Osteoblast (primary cell): Measurements from ENCODE around the gene ANKLE2. TPM values are rescaled to one million over a fixed set of nuclear protein-coding genes. Genes with fewer than 3 reads are reported as not detected.
A peak's percentile ranks its signal among the peaks of the same experiment; 100 is the strongest.
"Not testable (repeated sequence)": the region's sequence is repeated elsewhere in the genome, so short reads cannot be mapped to it uniquely, and the experiment has no call there.

ENCODE experiments used
- DNase-seq: peaks from one replicate; pipeline ENCODE4 v3.0.0; 2011; ENCODE audit warnings: low spot score, mixed read lengths; ENCODE audit not compliant: insufficient read length; ENCODE audit errors: missing footprints
- H2AFZ ChIP-seq: 2 replicates; pipeline ENCODE4 v1.6.0; 2011; ENCODE audit warnings: mild to moderate bottlenecking, low read length
- H3K27ac ChIP-seq: 2 replicates; pipeline ENCODE4 v1.5.1; 2011; ENCODE audit warnings: mild to moderate bottlenecking, low read depth, low read length, moderate library complexity
- H3K27me3 ChIP-seq: 2 replicates; pipeline ENCODE4 v1.6.0; 2012; ENCODE audit warnings: mild to moderate bottlenecking, control low read depth, inconsistent platforms, low read length, moderate library complexity; ENCODE audit not compliant: insufficient read depth
- H3K36me3 ChIP-seq: 2 replicates; pipeline ENCODE4 v1.5.1; 2011; ENCODE audit warnings: mild to moderate bottlenecking, low read length, control low read depth, moderate library complexity; ENCODE audit not compliant: insufficient read depth
- H3K4me1 ChIP-seq: 2 replicates; pipeline ENCODE4 v1.5.1; 2011; ENCODE audit warnings: mild to moderate bottlenecking, low read length, control low read depth, moderate library complexity; ENCODE audit not compliant: insufficient read depth
- H3K4me2 ChIP-seq: 2 replicates; pipeline ENCODE4 v1.6.0; 2011; ENCODE audit warnings: mild to moderate bottlenecking, low read length; ENCODE audit not compliant: insufficient read depth
- H3K4me3 ChIP-seq: fragments of 200-600 bp; sonication (generic); 3 replicates; pipeline ENCODE4 v1.5.1; 2012; ENCODE audit warnings: mild to moderate bottlenecking, low read length, inconsistent platforms; ENCODE audit not compliant: insufficient read depth
- H3K79me2 ChIP-seq: 2 replicates; pipeline ENCODE4 v1.6.0; 2012; ENCODE audit warnings: mild to moderate bottlenecking, low read length, control low read depth, inconsistent platforms; ENCODE audit not compliant: insufficient read depth
- H3K9me3 ChIP-seq: 2 replicates; pipeline ENCODE4 v1.5.1; 2011; ENCODE audit warnings: low read depth, low read length, control low read depth
- H4K20me1 ChIP-seq: 2 replicates; pipeline ENCODE4 v1.6.0; 2012; ENCODE audit warnings: mild to moderate bottlenecking, low read length, control low read depth; ENCODE audit not compliant: insufficient read depth
- total RNA-seq: library from RNA; depleted of rRNA; stranded (reverse); fragments of >200 nt; gene quantifications from 2 replicates; pipeline ENCODE4 v1.2.3, GENCODE V29; 2012
- TF ChIP-seq, protein P1 (sequence below): IDR thresholded peaks from 2 replicates; pipeline ENCODE4 v1.5.1; 2011; ENCODE audit warnings: mild to moderate bottlenecking, low read depth, low read length, moderate library complexity; ENCODE audit errors: extremely low read depth

Gene ANKLE2
- total RNA-seq, 1 donor = 86.1 TPM

DNA sequence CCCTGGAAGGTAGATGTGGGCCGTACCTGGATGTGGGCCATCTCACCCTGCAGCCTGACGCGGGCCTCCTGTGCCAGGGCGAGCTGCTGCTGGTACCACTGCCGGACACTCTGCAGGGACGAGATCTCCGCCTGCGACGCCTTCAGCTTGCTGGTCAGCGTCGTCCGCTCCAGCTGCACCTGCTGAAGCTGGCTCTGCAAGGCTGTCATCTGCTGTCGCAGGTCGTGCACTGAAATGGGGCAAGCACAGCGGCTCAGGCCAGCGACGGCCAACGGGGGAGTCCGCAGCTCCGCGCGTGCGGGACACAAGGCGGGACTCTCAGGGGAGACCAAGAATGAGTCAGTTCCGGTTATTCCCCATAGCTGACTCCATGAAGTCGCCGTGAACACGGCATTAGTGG is 40.1 kb upstream of the ANKLE2 start:
- Histone ChIP-seq H3K79me2 (peaks cover 72% of the 10 kb centered on the region), H3K27me3 (no peaks in the 10 kb centered on the region), H3K27ac (no peak overlapping the region), H3K4me1 (peaks cover 15% of the 10 kb centered on the region), H4K20me1 (peaks cover 54% of the 10 kb centered on the region), H3K9me3 (no peaks in the 10 kb centered on the region), H2AFZ (no peak overlapping the region), H3K36me3 (peaks cover 91% of the 10 kb centered on the region), H3K4me3 (no peak overlapping the region), H3K4me2 (no peak overlapping the region)
- TF ChIP-seq, protein P1, sequence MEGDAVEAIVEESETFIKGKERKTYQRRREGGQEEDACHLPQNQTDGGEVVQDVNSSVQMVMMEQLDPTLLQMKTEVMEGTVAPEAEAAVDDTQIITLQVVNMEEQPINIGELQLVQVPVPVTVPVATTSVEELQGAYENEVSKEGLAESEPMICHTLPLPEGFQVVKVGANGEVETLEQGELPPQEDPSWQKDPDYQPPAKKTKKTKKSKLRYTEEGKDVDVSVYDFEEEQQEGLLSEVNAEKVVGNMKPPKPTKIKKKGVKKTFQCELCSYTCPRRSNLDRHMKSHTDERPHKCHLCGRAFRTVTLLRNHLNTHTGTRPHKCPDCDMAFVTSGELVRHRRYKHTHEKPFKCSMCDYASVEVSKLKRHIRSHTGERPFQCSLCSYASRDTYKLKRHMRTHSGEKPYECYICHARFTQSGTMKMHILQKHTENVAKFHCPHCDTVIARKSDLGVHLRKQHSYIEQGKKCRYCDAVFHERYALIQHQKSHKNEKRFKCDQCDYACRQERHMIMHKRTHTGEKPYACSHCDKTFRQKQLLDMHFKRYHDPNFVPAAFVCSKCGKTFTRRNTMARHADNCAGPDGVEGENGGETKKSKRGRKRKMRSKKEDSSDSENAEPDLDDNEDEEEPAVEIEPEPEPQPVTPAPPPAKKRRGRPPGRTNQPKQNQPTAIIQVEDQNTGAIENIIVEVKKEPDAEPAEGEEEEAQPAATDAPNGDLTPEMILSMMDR = no peak
- DNase-seq = peak; percentile 34

DNA sequence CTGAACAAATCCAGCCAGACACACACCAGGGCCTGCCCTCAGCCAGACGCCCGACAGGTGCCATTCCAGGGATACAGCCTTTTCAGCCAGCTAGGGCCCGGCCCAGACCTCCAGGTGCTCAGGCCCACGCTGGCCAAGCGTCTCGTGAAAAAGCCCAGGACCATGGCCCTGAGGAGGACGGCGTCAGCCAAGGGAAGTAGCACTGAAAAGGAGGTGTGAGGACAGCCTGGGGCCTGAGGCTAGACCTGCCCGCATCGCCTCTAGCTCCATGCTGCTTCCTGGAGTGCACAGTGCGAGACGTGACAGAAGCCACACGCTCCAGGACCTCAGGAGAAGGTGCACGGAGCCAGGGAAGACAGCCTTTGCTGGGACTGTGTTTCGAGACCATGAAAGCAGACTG is 37.2 kb upstream of the ANKLE2 start:
- Histone ChIP-seq H3K36me3 (peaks cover 89% of the 10 kb centered on the region), H3K4me2 (no peak overlapping the region), H3K79me2 (peaks cover 71% of the 10 kb centered on the region), H3K4me1 (peaks cover 5% of the 10 kb centered on the region), H3K9me3 (no peaks in the 10 kb centered on the region), H2AFZ (no peak overlapping the region), H3K27me3 (no peaks in the 10 kb centered on the region), H3K27ac (no peak overlapping the region), H3K4me3 (no peak overlapping the region), H4K20me1 (peaks cover 43% of the 10 kb centered on the region)
- TF ChIP-seq, protein P1 = no peak
- peak; percentile 74 for DNase-seq

DNA sequence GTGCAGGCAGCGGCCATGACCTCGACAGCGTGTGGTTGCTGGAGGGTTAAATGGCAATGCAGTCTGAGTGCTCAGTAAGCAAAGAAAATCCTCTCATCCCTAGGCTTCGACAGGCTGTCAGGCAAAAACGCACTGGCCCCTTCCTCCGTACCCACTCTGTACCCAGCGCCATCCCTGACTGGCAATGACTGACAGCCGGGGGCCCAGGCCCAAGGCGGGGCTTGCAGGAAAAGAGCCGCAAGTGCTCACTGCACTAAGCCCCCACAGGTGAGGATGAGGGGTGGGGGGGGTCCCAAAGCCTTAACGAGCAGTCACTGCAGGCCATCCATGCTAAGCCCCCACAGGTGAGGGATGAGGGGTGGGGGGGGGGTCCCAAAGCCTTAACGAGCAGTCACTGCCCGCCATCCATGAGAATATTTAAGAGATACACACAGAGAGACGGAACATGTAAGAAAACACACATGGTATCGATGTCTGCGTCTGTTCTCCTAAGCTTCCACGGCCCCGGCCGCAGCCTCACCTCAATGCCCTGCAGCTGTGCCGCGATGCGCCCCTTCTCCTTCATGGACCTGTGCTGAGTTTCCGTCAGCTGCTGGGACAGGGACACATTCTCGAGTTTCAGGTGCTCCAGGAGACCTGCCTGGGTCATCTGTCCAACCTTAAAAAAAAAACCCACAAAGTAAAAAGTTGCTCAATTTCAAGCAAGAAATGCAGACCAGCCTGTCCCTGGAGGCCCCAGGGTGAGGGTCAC is 36.4 kb upstream of the ANKLE2 start:
- Histone ChIP-seq H3K4me1 (no peaks in the 10 kb centered on the region), H3K4me2 (no peak overlapping the region), H3K27ac (no peak overlapping the region), H3K9me3 (no peaks in the 10 kb centered on the region), H3K79me2 (peaks cover 66% of the 10 kb centered on the region), H3K27me3 (no peaks in the 10 kb centered on the region), H3K4me3 (no peak overlapping the region), H4K20me1 (peaks cover 37% of the 10 kb centered on the region), H2AFZ (no peak overlapping the region), H3K36me3 (peaks cover 84% of the 10 kb centered on the region)
- DNase-seq = peak; percentile 66
- TF ChIP-seq, protein P1 = no peak

DNA sequence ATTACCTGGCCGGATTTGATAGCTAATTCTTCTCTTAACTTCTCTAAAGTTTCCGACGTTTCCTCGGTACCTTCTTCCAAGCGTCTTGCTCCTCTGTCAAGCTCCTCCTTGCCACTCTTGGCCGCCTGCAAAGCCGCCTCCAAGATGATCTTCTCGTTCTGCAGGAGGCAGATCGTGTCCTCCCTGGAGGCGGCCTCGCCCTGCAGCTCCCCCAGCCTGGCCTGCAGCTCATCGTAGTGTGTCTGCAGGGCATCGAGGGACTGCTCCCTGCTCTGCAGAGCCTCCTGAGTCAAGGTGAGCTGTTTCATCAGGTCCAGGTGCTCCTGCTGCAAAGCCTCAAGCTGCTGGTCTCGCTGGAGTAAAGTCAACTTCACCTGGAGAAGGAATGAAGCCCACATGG is 34.2 kb upstream of the ANKLE2 start:
- Histone ChIP-seq H3K27ac (no peak overlapping the region), H2AFZ (no peak overlapping the region), H4K20me1 (peaks cover 39% of the 10 kb centered on the region), H3K4me1 (no peaks in the 10 kb centered on the region), H3K79me2 (peaks cover 64% of the 10 kb centered on the region), H3K4me2 (no peak overlapping the region), H3K9me3 (no peaks in the 10 kb centered on the region), H3K27me3 (no peaks in the 10 kb centered on the region), H3K36me3 (peaks cover 82% of the 10 kb centered on the region), H3K4me3 (no peak overlapping the region)
- DNase-seq = no peak
- TF ChIP-seq, protein P1 = no peak

DNA sequence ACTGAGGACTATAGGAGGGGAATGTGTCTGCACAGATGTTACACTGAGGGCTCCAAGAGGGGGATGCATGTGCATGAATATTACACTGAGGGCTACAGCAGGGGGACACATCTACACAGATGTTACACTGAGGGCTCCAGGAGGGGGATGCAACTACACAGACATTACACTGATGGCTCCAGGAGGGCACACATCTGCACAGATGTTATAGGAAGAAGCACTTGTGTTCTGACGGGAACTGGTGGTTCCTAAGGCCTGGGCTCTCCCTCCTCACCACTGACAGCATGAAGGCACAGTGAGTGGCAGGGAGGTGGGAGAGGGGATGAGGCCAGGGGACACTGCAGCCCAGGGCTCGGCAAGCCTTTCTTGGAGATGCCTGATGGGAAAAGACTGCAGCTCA is 30.3 kb upstream of the ANKLE2 start:
- H2AFZ ChIP-seq, DNase-seq, H3K27me3 ChIP-seq, H3K27ac ChIP-seq, H3K4me1 ChIP-seq, H3K4me2 ChIP-seq, H3K4me3 ChIP-seq, H3K9me3 ChIP-seq: not testable (repeated sequence)
- peaks cover 61% of the 10 kb centered on the region for H3K79me2 ChIP-seq
- peaks cover 61% of the 10 kb centered on the region for H3K36me3 ChIP-seq
- peaks cover 35% of the 10 kb centered on the region for H4K20me1 ChIP-seq
